K562 (cell line): ENCODE measurements around the gene CNFN. TPM values are rescaled to one million over a fixed set of nuclear protein-coding genes. Genes with fewer than 3 reads are reported as not detected.

Source experiments
- ATAC-seq: fragments of 200-7000 bp; cut with Tn5 transposase; 3 replicates; pipeline ENCODE4 v1.9.1; 2020; ENCODE audit warnings: moderate library complexity
- BruUV-seq: library from RNA; stranded (reverse); fragments of 400-500 nt; replicated peaks from 2 replicates; lab custom pipeline; 2021; lab: Mats Ljungman, UMichigan
- CTCF ChIA-PET: fragments of 300-600 bp; formaldehyde crosslinking; extraction: SDS; loops from one replicate; lab custom pipeline; 2021; ENCODE audit warnings: low intra/inter-chr PET ratio; lab: Yijun Ruan, JAX
- POLR2A ChIA-PET: fragments of 300-600, 350-650 bp; sonication (Branson Sonifier 250); formaldehyde crosslinking; extraction: SDS; loops from one replicate; lab custom pipeline; 2021; ENCODE audit warnings: antibody characterized with exemption, inconsistent platforms; lab: Yijun Ruan, JAX
- DNase-seq, 4 experiments: peaks; one replicate each; pipeline versions ENCODE4 v3.0.0 to v3.0.0-alpha.2; 2011 to 2018; ENCODE audit warnings: low spot score in 3 of 4, mixed read lengths in 3 of 4; ENCODE audit errors: extremely low read depth in 1 of 4
- FAIRE-seq: peaks from 2 replicates; lab custom pipeline; 2011; peaks lifted over from hg19 to GRCh38; lab: Jason Lieb, UNC
- H2AFZ ChIP-seq: 2 replicates; pipeline ENCODE4 v1.6.0; 2011; ENCODE audit warnings: low read depth, low read length, control low read depth, inconsistent platforms
- H3K27ac ChIP-seq: fragments of 200-600 bp; 3 replicates; pipeline ENCODE4 v1.8.0; 2011; ENCODE audit warnings: low read depth, mild to moderate bottlenecking, control low read depth, inconsistent platforms, low read length, moderate library complexity, mixed read lengths; ENCODE audit errors: extremely low read depth
- H3K27me3 ChIP-seq, 2 experiments: fragments of 300-600 bp in 1 of 2; 2 replicates in 1 of 2; 3 replicates in 1 of 2; pipeline versions ENCODE4 v1.6.0 to v1.8.0; 2011; ENCODE audit warnings: inconsistent platforms in 2 of 2, low read length in 2 of 2, mild to moderate bottlenecking in 1 of 2, mixed read lengths in 1 of 2, moderate library complexity in 1 of 2; ENCODE audit not compliant: control insufficient read depth in 2 of 2, insufficient read depth in 2 of 2
- H3K36me3 ChIP-seq: fragments of 300-600 bp; 3 replicates; pipeline ENCODE4 v1.8.0; 2011; ENCODE audit warnings: mild to moderate bottlenecking, low read length, inconsistent platforms; ENCODE audit not compliant: control insufficient read depth, insufficient read depth
- H3K4me1 ChIP-seq, 2 experiments: fragments of 200-600 bp in 1 of 2; replicated peaks in 1 of 2; 2 replicates in 1 of 2; 3 replicates in 1 of 2; pipeline versions ENCODE4 v1.5.1 to v1.8.0; 2011; ENCODE audit warnings: inconsistent platforms in 2 of 2, low read length in 2 of 2, mild to moderate bottlenecking in 1 of 2, mixed read lengths in 1 of 2, moderate library complexity in 1 of 2; ENCODE audit not compliant: control insufficient read depth in 2 of 2, insufficient read depth in 2 of 2
- H3K4me2 ChIP-seq: 2 replicates; pipeline ENCODE4 v1.6.1; 2011; ENCODE audit warnings: low read length, control low read depth, inconsistent platforms, mixed read lengths; ENCODE audit not compliant: insufficient read depth
- H3K4me3 ChIP-seq: fragments of 200-600 bp; sonication (generic), shearing (Covaris generic); 2 replicates; pipeline ENCODE4 v1.5.1; 2016; ENCODE audit warnings: control low read depth, inconsistent platforms
- H3K79me2 ChIP-seq: fragments of 200-600 bp; 3 replicates; pipeline ENCODE4 v1.8.0; 2011; ENCODE audit warnings: low read length, inconsistent platforms; ENCODE audit not compliant: control insufficient read depth, insufficient read depth
- H3K9ac ChIP-seq, 2 experiments: 2 replicates each; pipeline versions ENCODE4 v1.6.0 to v1.6.1; 2011; ENCODE audit warnings: low read depth in 2 of 2, low read length in 2 of 2, control low read depth in 1 of 2, inconsistent platforms in 1 of 2, mild to moderate bottlenecking in 1 of 2, mixed read lengths in 1 of 2; ENCODE audit not compliant: insufficient read depth in 1 of 2
- H3K9me1 ChIP-seq: one replicate; pipeline ENCODE4 v1.6.0; 2011; ENCODE audit warnings: inconsistent platforms, mild to moderate bottlenecking, low read length, moderate library complexity; ENCODE audit not compliant: control insufficient read depth, insufficient read depth
- H3K9me3 ChIP-seq: replicated peaks from 2 replicates; pipeline ENCODE4 v1.5.1; 2011; ENCODE audit warnings: low read depth, low read length, inconsistent platforms; ENCODE audit not compliant: control insufficient read depth, insufficient read depth
- H4K20me1 ChIP-seq: replicated peaks from 2 replicates; pipeline ENCODE4 v1.6.1; 2011; ENCODE audit warnings: low read length, inconsistent platforms, mixed read lengths; ENCODE audit not compliant: control insufficient read depth, insufficient read depth
- FUS ChIP-seq: fragments of 200-400 bp; formaldehyde crosslinking; optimal IDR thresholded peaks from 2 replicates; pipeline ENCODE3; 2017; ENCODE audit warnings: low read depth, low read length
- KDM5B ChIP-seq: fragments of 200-600 bp; sonication (generic); IDR thresholded peaks from 2 replicates; pipeline ENCODE4 v1.6.1; 2012; ENCODE audit warnings: low read depth, mild to moderate bottlenecking, moderate library complexity, low read length, control low read depth, inconsistent platforms; ENCODE audit not compliant: insufficient replicate concordance
- KLF1 ChIP-seq: fragments of 450-650 bp; IDR thresholded peaks from 2 replicates; pipeline ENCODE4 v1.6.1; 2016; ENCODE audit warnings: missing genetic modification characterization, missing compliant biosample characterization
- LARP7 ChIP-seq: fragments of 450-650 bp; IDR thresholded peaks from 2 replicates; pipeline ENCODE4 v1.6.1; 2016
- NFRKB ChIP-seq: fragments of 450-650 bp; IDR thresholded peaks from 2 replicates; pipeline ENCODE4 v1.6.1; 2016; ENCODE audit warnings: low read depth
- NR3C1 ChIP-seq: sonication (generic); formaldehyde crosslinking; IDR thresholded peaks from 2 replicates; pipeline ENCODE4 v1.8.1; 2022; ENCODE audit warnings: missing genetic modification reagents
- POLR2H ChIP-seq: IDR thresholded peaks from 2 replicates; pipeline ENCODE4 v1.6.1; 2016; ENCODE audit warnings: missing genetic modification characterization, low read depth, mild to moderate bottlenecking, control low read depth, missing compliant biosample characterization, moderate library complexity
- PRMT5 ChIP-seq: sonication (generic); formaldehyde crosslinking; IDR thresholded peaks from 2 replicates; pipeline ENCODE4 v1.5.0; 2020; ENCODE audit warnings: missing genetic modification reagents
- SRSF3 ChIP-seq: fragments of 200-400 bp; formaldehyde crosslinking; IDR thresholded peaks from 2 replicates; pipeline ENCODE4 v1.6.1; 2016; ENCODE audit warnings: mild to moderate bottlenecking, low read length, moderate library complexity; ENCODE audit not compliant: insufficient read depth
- TOE1 ChIP-seq, 2 experiments: fragments of 450-650 bp in 1 of 2; sonication (generic) in 1 of 2; formaldehyde crosslinking in 1 of 2; IDR thresholded peaks; 2 replicates each; pipeline versions ENCODE4 v1.7.1 to v1.8.0; 2016 to 2022; ENCODE audit warnings: borderline replicate concordance in 2 of 2, mild to moderate bottlenecking in 2 of 2, antibody characterized with exemption in 1 of 2, inconsistent platforms in 1 of 2, low read depth in 1 of 2, missing genetic modification reagents in 1 of 2, moderate library complexity in 1 of 2
- ZNF512 ChIP-seq: IDR thresholded peaks from 2 replicates; pipeline ENCODE4 v1.6.1; 2016; ENCODE audit warnings: missing genetic modification characterization, missing compliant biosample characterization
- ZNF584 ChIP-seq: fragments of 200-800 bp; sonication (Bioruptor generic); IDR thresholded peaks from 2 replicates; pipeline ENCODE4 v1.6.1; 2016; ENCODE audit warnings: low read depth, mild to moderate bottlenecking, missing genetic modification characterization, missing compliant biosample characterization
- ZZZ3 ChIP-seq: fragments of 450-650 bp; IDR thresholded peaks from 2 replicates; pipeline ENCODE4 v1.6.1; 2016; ENCODE audit warnings: antibody characterized with exemption, mild to moderate bottlenecking, moderate library complexity
- WGBS: fragments of 100-300 bp; shearing (Covaris generic); methylation state at CpG from one replicate; pipeline ENCODE4 v1.1.6; 2016; ENCODE audit warnings: low coverage, mixed read lengths; ENCODE audit not compliant: insufficient coverage; ENCODE audit errors: missing lambda C conversion rate; 5-methylcytosine and 5-hydroxymethylcytosine counted together
- in situ Hi-C: fragments of 300-500 bp; cut with MboI; formaldehyde crosslinking; loops from 4 replicates; pipeline ENCODE4 v1.15.0; 2018; ENCODE audit warnings: inconsistent platforms, mixed read lengths
- intact Hi-C: fragments of 100-400 bp; cut with micrococcal nuclease; formaldehyde crosslinking; loops from 2 replicates; pipeline ENCODE4 v1.14.2; 2022
- polyA plus RNA-seq, 8 experiments: library from polyadenylated mRNA; depleted of rRNA in 4 of 8; stranded (reverse) in 5 of 8; unstranded in 3 of 8; fragments of >200 nt; fragmentation: Nextera tagmentation in 2 of 8; fragmentation: Illumina TruSeq in 1 of 8; extraction: Ambion mirVana in 2 of 8; extraction: Trizol in 1 of 8; gene quantifications; 2 replicates each; pipeline versions ENCODE4 v1.2.1 to v1.2.3, GENCODE V29; 2011 to 2014; ENCODE audit warnings: inconsistent platforms in 1 of 8, missing spikeins in 1 of 8
- total RNA-seq, 7 experiments: library from RNA; depleted of rRNA in 6 of 7; stranded (reverse); fragments of >200 nt in 6 of 7; fragmentation: Illumina TruSeq in 2 of 7; extraction: Trizol in 2 of 7; gene quantifications; 2 replicates each; pipeline versions ENCODE4 v1.2.1 to v1.2.3, GENCODE V29; 2011 to 2021; ENCODE audit warnings: low replicate concordance in 1 of 7

The CNFN gene
- total and polyA plus RNA-seq, 9 of the 15 experiments (the other 6 are each of a cell fraction or from before 2014, with no cell fraction given), result 0.18 to 0.52 (median 0.27) TPM; not detected in 5

- Histone ChIP-seq H3K79me2 (no peaks in the 10 kb centered on the region), H3K4me3 (no peak overlapping the region), H2AFZ (no peak overlapping the region), H4K20me1 (peaks cover 18% of the 10 kb centered on the region), H3K27ac (no peak overlapping the region), H3K9me1 (peaks cover 3% of the 10 kb centered on the region), H3K27me3 (peaks cover 0 to 9% of the 10 kb centered on the region in 2 experiments; a peak in 3 of 5 replicates), H3K4me2 (no peak overlapping the region), H3K4me1 (peaks cover 0 to 38% of the 10 kb centered on the region in 2 experiments; a peak in 3 of 5 replicates), H3K36me3 (no peaks in the 10 kb centered on the region), H3K9me3 (no peaks in the 10 kb centered on the region), H3K9ac (no peak overlapping the region)
- CTCF ChIA-PET, result no interaction called here
- WGBS, result 59% methylated on average over 10 of the region's 10 CpGs
- no TSS peak for BruUV-seq
- intact Hi-C loops, result no loop called here
- DNase-seq (no peak), ATAC-seq (no peak), FAIRE-seq (no peak)
- in situ Hi-C loops, result no loop called here
- POLR2A ChIA-PET, result no interaction called here
- no peak for TF ChIP-seq SRSF3
- TF ChIP-seq KLF1, result no peak
- TF ChIP-seq KDM5B, result no peak
- TF ChIP-seq TOE1 (IDR thresholded peaks at IDR 0.05; ENCODE audit: borderline replicate concordance), result no peak
- TF ChIP-seq TOE1 (CRISPR knock-in tag; IDR thresholded peaks at IDR 0.05; ENCODE audit: borderline replicate concordance, low read depth), result no peak
- no peak for TF ChIP-seq ZZZ3
- TF ChIP-seq PRMT5 (CRISPR knock-in tag), result no peak
- TF ChIP-seq ZNF512, result no peak
- TF ChIP-seq NFRKB, result no peak
- TF ChIP-seq LARP7, result no peak
- no peak for TF ChIP-seq NR3C1
- TF ChIP-seq FUS, result no peak
- no peak for TF ChIP-seq ZNF584
- no peak for TF ChIP-seq POLR2H (tag)
These were observed 13.5 kb upstream of the CNFN start for GRCh38 chr19:42403586-42403985.
